Chondrocyte (in vitro differentiated cells): ENCODE results near the gene PIP4K2B. TPM values are rescaled to one million over a fixed set of nuclear protein-coding genes. Genes with fewer than 3 reads are reported as not detected.

Experiments
- DNase-seq: peaks from one replicate; pipeline ENCODE4 v3.0.0; 2021; ENCODE audit warnings: mixed read lengths, low spot score
- H3K27ac Mint-ChIP-seq: one replicate; pipeline ENCODE4 v1.8.0; 2021; ENCODE audit warnings: mild to moderate bottlenecking, moderate library complexity, mixed read lengths; ENCODE audit not compliant: unreplicated experiment
- H3K27me3 Mint-ChIP-seq: 2 replicates; pipeline ENCODE4 v1.8.0; 2021; ENCODE audit warnings: low read depth, mixed read lengths
- H3K36me3 Mint-ChIP-seq: 2 replicates; pipeline ENCODE4 v1.8.0; 2021; ENCODE audit warnings: low read depth, mixed read lengths
- H3K4me1 Mint-ChIP-seq: 2 replicates; pipeline ENCODE4 v1.8.0; 2021; ENCODE audit warnings: low read depth, mild to moderate bottlenecking, mixed read lengths
- H3K4me3 Mint-ChIP-seq: one replicate; pipeline ENCODE4 v1.8.0; 2021; ENCODE audit warnings: mild to moderate bottlenecking, moderate library complexity, mixed read lengths; ENCODE audit not compliant: unreplicated experiment
- H3K9me3 Mint-ChIP-seq: 2 replicates; pipeline ENCODE4 v1.8.0; 2021; ENCODE audit warnings: low read depth, mixed read lengths
- total RNA-seq: library from RNA; stranded (reverse); gene quantifications from 3 replicates; pipeline ENCODE4 v1.2.1, GENCODE V29; 2021
- TF ChIP-seq, protein P1 (sequence below): fragments of 200-600 bp; sonication (generic); IDR thresholded peaks from 2 replicates; pipeline ENCODE4 v1.5.0; 2021; ENCODE audit warnings: antibody characterized with exemption, mild to moderate bottlenecking, moderate library complexity

PIP4K2B gene
- total RNA-seq, 1 donor from 2014 or later: 58.7 TPM

- Mint-ChIP-seq H3K27me3 (no peaks in the 10 kb centered on the region), H3K9me3 (no peaks in the 10 kb centered on the region), H3K27ac (peak overlapping the region; percentile 76), H3K4me3 (no peak overlapping the region), H3K36me3 (peaks cover 9% of the 10 kb centered on the region), H3K4me1 (peaks cover 42% of the 10 kb centered on the region)
- no peak for DNase-seq
- TF ChIP-seq, protein P1, sequence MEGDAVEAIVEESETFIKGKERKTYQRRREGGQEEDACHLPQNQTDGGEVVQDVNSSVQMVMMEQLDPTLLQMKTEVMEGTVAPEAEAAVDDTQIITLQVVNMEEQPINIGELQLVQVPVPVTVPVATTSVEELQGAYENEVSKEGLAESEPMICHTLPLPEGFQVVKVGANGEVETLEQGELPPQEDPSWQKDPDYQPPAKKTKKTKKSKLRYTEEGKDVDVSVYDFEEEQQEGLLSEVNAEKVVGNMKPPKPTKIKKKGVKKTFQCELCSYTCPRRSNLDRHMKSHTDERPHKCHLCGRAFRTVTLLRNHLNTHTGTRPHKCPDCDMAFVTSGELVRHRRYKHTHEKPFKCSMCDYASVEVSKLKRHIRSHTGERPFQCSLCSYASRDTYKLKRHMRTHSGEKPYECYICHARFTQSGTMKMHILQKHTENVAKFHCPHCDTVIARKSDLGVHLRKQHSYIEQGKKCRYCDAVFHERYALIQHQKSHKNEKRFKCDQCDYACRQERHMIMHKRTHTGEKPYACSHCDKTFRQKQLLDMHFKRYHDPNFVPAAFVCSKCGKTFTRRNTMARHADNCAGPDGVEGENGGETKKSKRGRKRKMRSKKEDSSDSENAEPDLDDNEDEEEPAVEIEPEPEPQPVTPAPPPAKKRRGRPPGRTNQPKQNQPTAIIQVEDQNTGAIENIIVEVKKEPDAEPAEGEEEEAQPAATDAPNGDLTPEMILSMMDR: no peak
Measured at GRCh38 chr17:38740806-38741205, 58.5 kb downstream of the PIP4K2B start.

- H3K27me3 Mint-ChIP-seq: no peaks in the 10 kb centered on the region
- peaks cover 12% of the 10 kb centered on the region for H3K36me3 Mint-ChIP-seq
- TF ChIP-seq, protein P1: no peak
- peaks cover 40% of the 10 kb centered on the region for H3K4me1 Mint-ChIP-seq
- DNase-seq: no peak
- H3K4me3 Mint-ChIP-seq: no peak overlapping the region
- H3K9me3 Mint-ChIP-seq: no peaks in the 10 kb centered on the region
- H3K27ac Mint-ChIP-seq: no peak overlapping the region
Measured at GRCh38 chr17:38740044-38740443, 59.3 kb downstream of the PIP4K2B start.

DNA sequence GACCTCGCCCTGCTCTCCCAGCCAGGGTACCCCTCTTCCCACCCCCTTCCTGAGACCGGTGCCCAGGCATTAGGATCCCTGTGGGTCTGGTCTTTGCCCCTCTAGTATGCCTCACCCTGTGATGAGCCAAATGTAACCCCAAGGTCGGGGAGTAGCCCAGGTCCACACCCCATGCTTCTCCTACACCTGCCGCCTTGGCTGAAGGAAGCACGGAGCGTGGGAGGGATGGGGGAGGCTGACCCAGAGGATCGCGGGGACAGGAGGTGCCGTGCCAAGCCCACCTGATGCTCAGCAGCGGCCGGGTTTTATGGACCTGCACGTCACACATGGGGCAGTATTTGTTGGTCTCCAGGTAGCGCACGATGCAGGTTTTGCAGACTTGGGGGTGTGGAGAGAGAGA lies 60.1 kb downstream of the PIP4K2B start:
- TF ChIP-seq, protein P1: no peak
- Mint-ChIP-seq H3K27ac (no peak overlapping the region), H3K9me3 (no peaks in the 10 kb centered on the region), H3K36me3 (peaks cover 13% of the 10 kb centered on the region), H3K4me1 (peaks cover 37% of the 10 kb centered on the region), H3K27me3 (no peaks in the 10 kb centered on the region), H3K4me3 (no peak overlapping the region)
- DNase-seq: no peak

DNA sequence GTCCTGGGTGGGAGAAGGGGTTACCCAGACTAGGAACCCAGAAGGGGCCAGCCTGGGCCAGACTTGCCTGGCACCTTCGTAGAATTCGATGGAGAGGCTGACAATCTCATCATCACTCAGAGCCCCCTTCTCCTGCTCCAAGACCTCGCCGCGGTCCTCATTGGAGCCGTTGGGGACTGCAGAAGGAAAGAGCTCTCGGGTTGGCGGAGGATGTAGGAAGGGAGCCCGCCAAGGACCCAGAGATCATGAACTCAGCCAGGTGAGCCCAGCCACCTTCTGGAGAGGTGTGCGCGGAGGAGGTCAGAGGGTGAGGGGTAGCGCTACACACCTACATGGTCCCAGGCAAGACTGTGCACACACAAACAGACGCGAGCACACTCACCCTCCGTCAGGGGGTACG lies 60.7 kb downstream of the PIP4K2B start:
- no peaks in the 10 kb centered on the region for H3K9me3 Mint-ChIP-seq
- peaks cover 13% of the 10 kb centered on the region for H3K36me3 Mint-ChIP-seq
- DNase-seq: no peak
- TF ChIP-seq, protein P1: no peak
- no peaks in the 10 kb centered on the region for H3K27me3 Mint-ChIP-seq
- H3K4me3 Mint-ChIP-seq: no peak overlapping the region
- peaks cover 32% of the 10 kb centered on the region for H3K4me1 Mint-ChIP-seq
- H3K27ac Mint-ChIP-seq: no peak overlapping the region

DNA sequence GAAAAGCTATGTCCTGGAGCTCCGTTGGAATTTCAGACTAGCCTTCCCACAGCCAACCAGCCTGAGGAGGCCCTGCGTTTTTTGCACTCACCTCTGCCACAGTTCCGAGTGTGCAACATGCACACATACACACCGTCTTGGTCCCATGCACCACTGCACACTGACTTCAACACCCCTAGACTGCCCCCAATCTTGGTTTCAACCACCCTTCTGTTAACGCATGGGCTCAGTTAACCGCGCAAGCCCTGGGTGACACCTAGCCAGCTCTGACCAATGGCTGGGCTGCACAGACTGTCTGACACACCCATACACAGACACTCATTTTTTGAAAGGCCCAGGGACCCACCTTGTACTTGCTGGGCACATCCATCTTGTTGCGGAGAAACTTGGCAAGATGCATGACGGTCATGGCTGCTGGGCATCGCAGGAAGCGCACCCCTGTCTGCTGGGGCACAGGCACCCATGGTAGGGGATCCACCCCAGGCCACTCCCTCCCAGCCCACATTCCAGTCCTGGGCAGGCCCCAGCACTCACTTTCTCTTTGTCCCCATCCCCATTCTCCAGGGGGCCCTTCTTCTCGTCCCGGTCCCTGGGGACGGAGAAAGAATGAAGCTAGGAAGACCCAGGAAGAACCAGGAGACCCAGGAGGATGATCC lies 61.2 kb downstream of the PIP4K2B start:
- no peak for DNase-seq
- Mint-ChIP-seq H3K9me3 (no peaks in the 10 kb centered on the region), H3K36me3 (peaks cover 13% of the 10 kb centered on the region), H3K27ac (no peak overlapping the region), H3K27me3 (no peaks in the 10 kb centered on the region), H3K4me3 (no peak overlapping the region), H3K4me1 (peaks cover 26% of the 10 kb centered on the region)
- TF ChIP-seq, protein P1: no peak
